PC-9 (cell line): ENCODE measurements around the gene ZNF566. TPM values are rescaled to one million over a fixed set of nuclear protein-coding genes. Genes with fewer than 3 reads are reported as not detected.

Source experiments
- BruUV-seq: library from RNA; stranded (reverse); fragments of 400-500 nt; replicated peaks from 2 replicates; lab custom pipeline; 2021; lab: Mats Ljungman, UMichigan
- CTCF ChIA-PET: fragments of 300-600 bp; sonication (Branson Sonifier 250); formaldehyde crosslinking; loops from one replicate; lab custom pipeline; 2022; ENCODE audit warnings: antibody characterized with exemption; lab: Charles Lee
- POLR2A ChIA-PET: fragments of 300-600 bp; sonication (Branson Sonifier 250); formaldehyde crosslinking; loops from one replicate; lab custom pipeline; 2022; ENCODE audit warnings: antibody characterized with exemption; ENCODE audit not compliant: unreplicated experiment; lab: Charles Lee
- DNase-seq, 2 experiments: peaks; one replicate each; pipeline versions ENCODE4 v3.0.0 to v3.0.0-alpha.2; 2015 to 2022; ENCODE audit warnings: mixed read lengths in 1 of 2
- H2AFZ ChIP-seq: fragments of 200-600 bp; sonication (generic); 2 replicates; pipeline ENCODE4 v1.8.1; 2017; ENCODE audit warnings: antibody characterized with exemption
- H3F3A ChIP-seq: fragments of 200-600 bp; sonication (generic); 2 replicates; pipeline ENCODE4 v1.8.1; 2017; ENCODE audit warnings: antibody characterized with exemption, mild to moderate bottlenecking, low read depth; ENCODE audit not compliant: insufficient read depth
- H3K27ac ChIP-seq: fragments of 200-600 bp; sonication (generic); 2 replicates; pipeline ENCODE4 v1.6.1; 2016; ENCODE audit warnings: mixed run types
- H3K27me3 ChIP-seq: fragments of 200-600 bp; sonication (generic); 2 replicates; pipeline ENCODE4 v1.6.1; 2016; ENCODE audit warnings: low read depth, mixed run types; ENCODE audit not compliant: insufficient read depth
- H3K36me3 ChIP-seq: fragments of 200-600 bp; sonication (generic); 2 replicates; pipeline ENCODE4 v1.6.1; 2016; ENCODE audit warnings: low read depth, mixed run types
- H3K4me1 ChIP-seq: fragments of 200-600 bp; sonication (generic); replicated peaks from 2 replicates; pipeline ENCODE4 v1.6.1; 2016; ENCODE audit warnings: mixed run types; ENCODE audit not compliant: insufficient read depth
- H3K4me2 ChIP-seq: fragments of 200-600 bp; sonication (generic); 2 replicates; pipeline ENCODE4 v1.6.1; 2017; ENCODE audit warnings: mixed run types
- H3K4me3 ChIP-seq: fragments of 200-600 bp; sonication (generic); 2 replicates; pipeline ENCODE4 v1.6.1; 2016; ENCODE audit warnings: mixed run types
- H3K79me2 ChIP-seq: fragments of 200-600 bp; sonication (generic); 2 replicates; pipeline ENCODE4 v1.6.1; 2017; ENCODE audit warnings: low read depth, mixed run types
- H3K9me2 ChIP-seq: fragments of 200-600 bp; sonication (generic); 2 replicates; pipeline ENCODE4 v1.8.1; 2017; ENCODE audit warnings: mild to moderate bottlenecking; ENCODE audit not compliant: insufficient read depth
- H3K9me3 ChIP-seq: fragments of 200-600 bp; sonication (generic); 2 replicates; pipeline ENCODE4 v1.8.1; 2016; ENCODE audit warnings: low read depth; ENCODE audit not compliant: insufficient read depth
- H4K20me1 ChIP-seq: fragments of 200-600 bp; sonication (generic); 2 replicates; pipeline ENCODE4 v1.8.1; 2017; ENCODE audit not compliant: insufficient read depth
- CTCF ChIP-seq: fragments of 200-600 bp; sonication (generic); conservative IDR thresholded peaks from 2 replicates; pipeline ENCODE4 v1.6.1; 2017; ENCODE audit warnings: mixed run types, antibody characterized with exemption, mild to moderate bottlenecking, moderate library complexity
- EZH2 ChIP-seq: fragments of 200-600 bp; sonication (generic); IDR thresholded peaks from 2 replicates; pipeline ENCODE4 v1.8.0; 2017; ENCODE audit warnings: antibody characterized with exemption, low read depth
- intact Hi-C: fragments of 100-400 bp; cut with micrococcal nuclease; formaldehyde crosslinking; loops from one replicate; pipeline ENCODE4 v1.10.0; 2022; ENCODE audit not compliant: unreplicated experiment
- total RNA-seq: library from RNA; stranded (reverse); gene quantifications from 2 replicates; pipeline ENCODE4 v1.2.3, GENCODE V29; 2021

ZNF566 gene
- total RNA-seq, 1 experiment from 2014 or later, result 7.9 TPM

DNA sequence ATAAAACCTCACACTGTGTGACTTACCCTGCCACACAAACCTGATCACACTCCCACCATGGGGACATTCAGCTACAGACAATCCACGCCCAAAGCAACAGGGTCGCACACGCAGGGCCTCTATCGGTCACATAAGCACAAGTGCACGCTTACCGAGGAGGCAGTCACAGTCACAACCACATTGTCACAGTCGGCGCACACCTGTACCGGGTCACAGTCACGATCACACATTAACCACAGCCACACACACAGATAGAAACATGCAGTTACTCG lies 579 bp downstream of the ZNF566 start:
- Histone ChIP-seq H3K27me3 (no peaks in the 10 kb centered on the region), H3K4me3 (peak overlapping the region; percentile 87), H3K79me2 (peaks cover 33% of the 10 kb centered on the region), H3K36me3 (peaks cover 14% of the 10 kb centered on the region; the same call in 1 of the 2 replicates), H3K27ac (peak overlapping the region; percentile 96), H3K9me2 (no peaks in the 10 kb centered on the region), H2AFZ (peak overlapping the region; percentile 98), H3F3A (peaks cover 4% of the 10 kb centered on the region; the same call in 1 of the 2 replicates), H3K4me2 (peak overlapping the region; percentile 85), H3K9me3 (peaks cover 6% of the 10 kb centered on the region; the same call in 1 of the 2 replicates), H3K4me1 (peaks cover 6% of the 10 kb centered on the region; the same call in 1 of the 2 replicates), H4K20me1 (no peaks in the 10 kb centered on the region)
- BruUV-seq, result no TSS peak
- intact Hi-C loops, result loop anchor here (2.0 to 5.0 kb wide), 4 partner anchors 40 to 361 kb away; partner anchors contain the start of genes ZNF260, ZNF565 and ZNF790
- TF ChIP-seq CTCF, result no peak; the same call in 1 of the 2 replicates
- TF ChIP-seq EZH2, result no peak
- peak in 1 of 2 experiments; percentile 38 for DNase-seq
- CTCF ChIA-PET, result interaction anchor here (0.5 kb wide), 1 partner anchor 557 kb away, joined by 3 read pairs; no protein-coding TSS in a partner anchor
- POLR2A ChIA-PET, result interaction anchor here (0.6 kb wide), 2 partner anchors 352 to 728 kb away, joined by 3 to 4 read pairs; no protein-coding TSS in a partner anchor

DNA sequence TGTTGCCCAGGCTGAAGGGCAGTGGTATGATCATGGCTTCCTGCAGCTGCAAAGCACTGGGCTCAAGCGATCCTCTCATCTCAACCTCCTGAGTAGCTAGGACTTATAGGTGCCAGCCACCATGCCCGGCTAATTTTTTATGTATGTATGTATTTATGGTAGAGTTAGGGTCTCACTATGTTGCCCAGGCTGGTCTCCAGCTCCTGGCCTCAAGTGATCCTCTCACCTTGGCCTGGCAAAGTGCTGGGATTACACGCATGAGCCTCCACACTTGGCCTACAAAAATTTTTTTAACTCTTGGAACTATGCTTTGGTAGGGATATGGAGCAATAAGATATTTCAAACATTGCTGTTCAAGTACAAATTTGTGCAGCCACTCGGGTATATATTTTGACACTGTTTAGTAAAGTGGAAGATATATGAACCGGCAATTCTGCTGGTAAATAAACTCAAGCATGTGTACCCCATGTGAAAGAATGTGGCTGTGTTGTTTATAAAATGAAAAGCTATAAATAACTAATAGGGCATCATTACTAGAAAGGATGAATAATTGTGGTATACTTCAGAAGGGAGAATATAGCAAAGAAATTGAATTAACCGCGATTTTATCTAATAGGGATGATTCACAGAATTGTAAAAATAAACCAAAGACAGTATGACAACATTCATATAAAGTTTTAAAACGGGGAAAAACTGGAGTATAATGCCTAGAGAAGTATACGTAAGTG lies 1.1 kb downstream of the ZNF566 start:
- no peaks in the 10 kb centered on the region for H4K20me1 ChIP-seq
- peak overlapping the region; percentile 85 for H3K4me2 ChIP-seq
- H3K9me2 ChIP-seq, result no peaks in the 10 kb centered on the region
- peaks cover 6% of the 10 kb centered on the region; the same call in 1 of the 2 replicates for H3K9me3 ChIP-seq
- H3K79me2 ChIP-seq, result peaks cover 33% of the 10 kb centered on the region
- no peak for TF ChIP-seq EZH2
- intact Hi-C loops, result loop anchor here (2.0 to 5.0 kb wide), 4 partner anchors 41 to 361 kb away; partner anchors contain the start of genes ZNF260, ZNF565 and ZNF790
- BruUV-seq, result no TSS peak
- ChIA-PET POLR2A (no interaction called here), CTCF (no interaction called here)
- peaks cover 14% of the 10 kb centered on the region; the same call in 1 of the 2 replicates for H3K36me3 ChIP-seq
- peak overlapping the region; percentile 98 for H2AFZ ChIP-seq
- DNase-seq, result no peak
- peaks cover 4% of the 10 kb centered on the region; the same call in 1 of the 2 replicates for H3F3A ChIP-seq
- no peaks in the 10 kb centered on the region for H3K27me3 ChIP-seq
- H3K27ac ChIP-seq, result no peak overlapping the region
- H3K4me1 ChIP-seq, result peaks cover 6% of the 10 kb centered on the region; the same call in 1 of the 2 replicates
- peak overlapping the region; percentile 87 for H3K4me3 ChIP-seq

GRCh38 chr19:36483653-36484052 lies 5.7 kb downstream of the ZNF566 start:
- Histone ChIP-seq H3K4me2 (no peak overlapping the region), H3K27ac (no peak overlapping the region), H3K4me3 (no peak overlapping the region), H3K9me3 (peaks cover 6% of the 10 kb centered on the region; the same call in 1 of the 2 replicates), H4K20me1 (no peaks in the 10 kb centered on the region), H3K36me3 (peaks cover 27% of the 10 kb centered on the region; the same call in 1 of the 2 replicates), H2AFZ (no peak overlapping the region), H3F3A (no peaks in the 10 kb centered on the region), H3K27me3 (no peaks in the 10 kb centered on the region), H3K4me1 (peaks cover 6% of the 10 kb centered on the region; the same call in 1 of the 2 replicates), H3K79me2 (peaks cover 38% of the 10 kb centered on the region), H3K9me2 (no peaks in the 10 kb centered on the region)
- CTCF ChIA-PET, result no interaction called here
- POLR2A ChIA-PET, result interaction anchor here (0.6 kb wide), 1 partner anchor 19 kb away, joined by 4 read pairs; no protein-coding TSS in a partner anchor
- TF ChIP-seq EZH2 (no peak), CTCF (no peak)
- no TSS peak for BruUV-seq
- DNase-seq, result no peak
- intact Hi-C loops, result no loop called here
